K562 (cell line): ENCODE measurements around the gene TOX2. TPM values are rescaled to one million over a fixed set of nuclear protein-coding genes. Genes with fewer than 3 reads are reported as not detected.
A peak's percentile ranks its signal among the peaks of the same experiment; 100 is the strongest.

Experiments used
- ATAC-seq: fragments of 200-7000 bp; cut with Tn5 transposase; 3 replicates; pipeline ENCODE4 v1.9.1; 2020; ENCODE audit warnings: moderate library complexity
- BruUV-seq: library from RNA; stranded (reverse); fragments of 400-500 nt; replicated peaks from 2 replicates; lab custom pipeline; 2021; lab: Mats Ljungman, UMichigan
- CTCF ChIA-PET: fragments of 300-600 bp; formaldehyde crosslinking; extraction: SDS; loops from one replicate; lab custom pipeline; 2021; ENCODE audit warnings: low intra/inter-chr PET ratio; lab: Yijun Ruan, JAX
- POLR2A ChIA-PET: fragments of 300-600, 350-650 bp; sonication (Branson Sonifier 250); formaldehyde crosslinking; extraction: SDS; loops from one replicate; lab custom pipeline; 2021; ENCODE audit warnings: antibody characterized with exemption, inconsistent platforms; lab: Yijun Ruan, JAX
- DNase-seq, 4 experiments: peaks; one replicate each; pipeline versions ENCODE4 v3.0.0 to v3.0.0-alpha.2; 2011 to 2018; ENCODE audit warnings: low spot score in 3 of 4, mixed read lengths in 3 of 4; ENCODE audit errors: extremely low read depth in 1 of 4
- FAIRE-seq: peaks from 2 replicates; lab custom pipeline; 2011; peaks lifted over from hg19 to GRCh38; lab: Jason Lieb, UNC
- H2AFZ ChIP-seq: 2 replicates; pipeline ENCODE4 v1.6.0; 2011; ENCODE audit warnings: low read depth, low read length, control low read depth, inconsistent platforms
- H3K27ac ChIP-seq: fragments of 200-600 bp; 3 replicates; pipeline ENCODE4 v1.8.0; 2011; ENCODE audit warnings: low read depth, mild to moderate bottlenecking, control low read depth, inconsistent platforms, low read length, moderate library complexity, mixed read lengths; ENCODE audit errors: extremely low read depth
- H3K27me3 ChIP-seq, 2 experiments: fragments of 300-600 bp in 1 of 2; 2 replicates in 1 of 2; 3 replicates in 1 of 2; pipeline versions ENCODE4 v1.6.0 to v1.8.0; 2011; ENCODE audit warnings: inconsistent platforms in 2 of 2, low read length in 2 of 2, mild to moderate bottlenecking in 1 of 2, mixed read lengths in 1 of 2, moderate library complexity in 1 of 2; ENCODE audit not compliant: control insufficient read depth in 2 of 2, insufficient read depth in 2 of 2
- H3K36me3 ChIP-seq: fragments of 300-600 bp; 3 replicates; pipeline ENCODE4 v1.8.0; 2011; ENCODE audit warnings: mild to moderate bottlenecking, low read length, inconsistent platforms; ENCODE audit not compliant: control insufficient read depth, insufficient read depth
- H3K4me1 ChIP-seq, 2 experiments: fragments of 200-600 bp in 1 of 2; replicated peaks in 1 of 2; 2 replicates in 1 of 2; 3 replicates in 1 of 2; pipeline versions ENCODE4 v1.5.1 to v1.8.0; 2011; ENCODE audit warnings: inconsistent platforms in 2 of 2, low read length in 2 of 2, mild to moderate bottlenecking in 1 of 2, mixed read lengths in 1 of 2, moderate library complexity in 1 of 2; ENCODE audit not compliant: control insufficient read depth in 2 of 2, insufficient read depth in 2 of 2
- H3K4me2 ChIP-seq: 2 replicates; pipeline ENCODE4 v1.6.1; 2011; ENCODE audit warnings: low read length, control low read depth, inconsistent platforms, mixed read lengths; ENCODE audit not compliant: insufficient read depth
- H3K4me3 ChIP-seq: fragments of 200-600 bp; sonication (generic), shearing (Covaris generic); 2 replicates; pipeline ENCODE4 v1.5.1; 2016; ENCODE audit warnings: control low read depth, inconsistent platforms
- H3K79me2 ChIP-seq: fragments of 200-600 bp; 3 replicates; pipeline ENCODE4 v1.8.0; 2011; ENCODE audit warnings: low read length, inconsistent platforms; ENCODE audit not compliant: control insufficient read depth, insufficient read depth
- H3K9ac ChIP-seq, 2 experiments: 2 replicates each; pipeline versions ENCODE4 v1.6.0 to v1.6.1; 2011; ENCODE audit warnings: low read depth in 2 of 2, low read length in 2 of 2, control low read depth in 1 of 2, inconsistent platforms in 1 of 2, mild to moderate bottlenecking in 1 of 2, mixed read lengths in 1 of 2; ENCODE audit not compliant: insufficient read depth in 1 of 2
- H3K9me1 ChIP-seq: one replicate; pipeline ENCODE4 v1.6.0; 2011; ENCODE audit warnings: inconsistent platforms, mild to moderate bottlenecking, low read length, moderate library complexity; ENCODE audit not compliant: control insufficient read depth, insufficient read depth
- H3K9me3 ChIP-seq: replicated peaks from 2 replicates; pipeline ENCODE4 v1.5.1; 2011; ENCODE audit warnings: low read depth, low read length, inconsistent platforms; ENCODE audit not compliant: control insufficient read depth, insufficient read depth
- H4K20me1 ChIP-seq: replicated peaks from 2 replicates; pipeline ENCODE4 v1.6.1; 2011; ENCODE audit warnings: low read length, inconsistent platforms, mixed read lengths; ENCODE audit not compliant: control insufficient read depth, insufficient read depth
- ATF3 ChIP-seq, 2 experiments: fragments of 450-650 bp in 1 of 2; sonication (generic) in 1 of 2; formaldehyde crosslinking in 1 of 2; IDR thresholded peaks in 1 of 2; conservative IDR thresholded peaks in 1 of 2; 2 replicates each; pipeline versions ENCODE4 v1.6.1 to v1.8.1; 2016 to 2023; ENCODE audit warnings: mild to moderate bottlenecking in 2 of 2, moderate library complexity in 2 of 2, inconsistent platforms in 1 of 2, missing genetic modification reagents in 1 of 2
- CREM ChIP-seq: IDR thresholded peaks from 2 replicates; pipeline ENCODE4 v1.6.1; 2014; ENCODE audit warnings: antibody characterized with exemption, low read depth
- DIDO1 ChIP-seq: fragments of 450-650 bp; IDR thresholded peaks from 2 replicates; pipeline ENCODE4 v1.6.1; 2016; ENCODE audit warnings: low read depth, missing biosample characterization, missing genetic modification characterization
- GTF2F1 ChIP-seq: IDR thresholded peaks from 2 replicates; pipeline ENCODE4 v1.6.1; 2011; ENCODE audit warnings: low read depth, low read length, improper control_type of control experiment
- MCM3 ChIP-seq: fragments of 450-650 bp; IDR thresholded peaks from 2 replicates; pipeline ENCODE4 v1.6.1; 2016
- SP2 ChIP-seq: IDR thresholded peaks from 2 replicates; pipeline ENCODE4 v1.6.1; 2011; ENCODE audit warnings: mild to moderate bottlenecking, low read depth, low read length, moderate library complexity; ENCODE audit not compliant: poor library complexity, severe bottlenecking; ENCODE audit errors: extremely low read depth
- ZNF212 ChIP-seq: fragments of 450-650 bp; formaldehyde crosslinking; IDR thresholded peaks from 2 replicates; pipeline ENCODE4 v1.4.0; 2020; ENCODE audit warnings: mild to moderate bottlenecking
- ZNF764 ChIP-seq: fragments of 250-450 bp; sonication (Bioruptor Pico); IDR thresholded peaks from 2 replicates; pipeline ENCODE4 v1.4.0; 2020; ENCODE audit warnings: low read depth, mild to moderate bottlenecking, moderate library complexity
- WGBS: fragments of 100-300 bp; shearing (Covaris generic); methylation state at CpG from one replicate; pipeline ENCODE4 v1.1.6; 2016; ENCODE audit warnings: low coverage, mixed read lengths; ENCODE audit not compliant: insufficient coverage; ENCODE audit errors: missing lambda C conversion rate; 5-methylcytosine and 5-hydroxymethylcytosine counted together
- in situ Hi-C: fragments of 300-500 bp; cut with MboI; formaldehyde crosslinking; loops from 4 replicates; pipeline ENCODE4 v1.15.0; 2018; ENCODE audit warnings: inconsistent platforms, mixed read lengths
- intact Hi-C: fragments of 100-400 bp; cut with micrococcal nuclease; formaldehyde crosslinking; loops from 2 replicates; pipeline ENCODE4 v1.14.2; 2022
- polyA plus RNA-seq, 8 experiments: library from polyadenylated mRNA; depleted of rRNA in 4 of 8; stranded (reverse) in 5 of 8; unstranded in 3 of 8; fragments of >200 nt; fragmentation: Nextera tagmentation in 2 of 8; fragmentation: Illumina TruSeq in 1 of 8; extraction: Ambion mirVana in 2 of 8; extraction: Trizol in 1 of 8; gene quantifications; 2 replicates each; pipeline versions ENCODE4 v1.2.1 to v1.2.3, GENCODE V29; 2011 to 2014; ENCODE audit warnings: inconsistent platforms in 1 of 8, missing spikeins in 1 of 8
- total RNA-seq, 7 experiments: library from RNA; depleted of rRNA in 6 of 7; stranded (reverse); fragments of >200 nt in 6 of 7; fragmentation: Illumina TruSeq in 2 of 7; extraction: Trizol in 2 of 7; gene quantifications; 2 replicates each; pipeline versions ENCODE4 v1.2.1 to v1.2.3, GENCODE V29; 2011 to 2021; ENCODE audit warnings: low replicate concordance in 1 of 7

The TOX2 gene
- total and polyA plus RNA-seq, 9 of the 15 experiments (the other 6 are each of a cell fraction or from before 2014, with no cell fraction given): not detected

- H3K9me3 ChIP-seq: no peaks in the 10 kb centered on the region
- ATAC-seq (no peak), DNase-seq (no peak), FAIRE-seq (no peak)
- BruUV-seq: no TSS peak
- H4K20me1 ChIP-seq: no peaks in the 10 kb centered on the region
- TF ChIP-seq CREM (no peak), ATF3 (IDR thresholded peaks at IDR 0.05) (no peak), ATF3 (CRISPR knock-in tag; conservative IDR thresholded peaks at IDR 0.05) (no peak)
- H3K27me3 ChIP-seq: no peaks in the 10 kb centered on the region; a peak in 2 of 5 replicates
- no peak overlapping the region for H3K4me2 ChIP-seq
- intact Hi-C loops: no loop called here
- H3K36me3 ChIP-seq: no peaks in the 10 kb centered on the region
- ChIA-PET POLR2A (no interaction called here), CTCF (no interaction called here)
- H3K27ac ChIP-seq: no peak overlapping the region
- in situ Hi-C loops: no loop called here
- no peaks in the 10 kb centered on the region for H3K4me1 ChIP-seq
- no peak overlapping the region for H2AFZ ChIP-seq
- no peaks in the 10 kb centered on the region for H3K9me1 ChIP-seq
- no peaks in the 10 kb centered on the region for H3K79me2 ChIP-seq
- WGBS: 1% methylated on average over 5 of the region's 5 CpGs
- H3K4me3 ChIP-seq: no peak overlapping the region
- no peak overlapping the region for H3K9ac ChIP-seq
These were observed 192.0 kb downstream of the TOX2 start for GRCh38 chr20:44106615-44107014.

- BruUV-seq: no TSS peak
- Histone ChIP-seq H3K9me3 (no peaks in the 10 kb centered on the region), H4K20me1 (peaks cover 5% of the 10 kb centered on the region; the same call in 1 of the 2 replicates), H3K27ac (no peak overlapping the region), H3K9ac (no peak overlapping the region), H3K4me2 (no peak overlapping the region), H3K4me1 (no peaks in the 10 kb centered on the region; a peak in 1 of 5 replicates), H3K4me3 (no peak overlapping the region), H3K9me1 (no peaks in the 10 kb centered on the region), H3K36me3 (no peaks in the 10 kb centered on the region), H3K27me3 (peaks cover 10 to 28% of the 10 kb centered on the region in 2 experiments; a peak in 4 of 5 replicates), H3K79me2 (no peaks in the 10 kb centered on the region), H2AFZ (no peak overlapping the region)
- intact Hi-C loops: loop anchor here (10.0 kb wide), 1 partner anchor 355 kb away; no protein-coding TSS in a partner anchor
- peak; percentile 28 to 46 (median 38) for DNase-seq
- peak; percentile 44 for FAIRE-seq
- ATAC-seq: peak; percentile 83
- 0% methylated on average over 5 of the region's 5 CpGs for WGBS
- CTCF ChIA-PET: no interaction called here
- POLR2A ChIA-PET: interaction anchor here (0.7 kb wide), 1 partner anchor 106 kb away, joined by 3 read pairs; no protein-coding TSS in a partner anchor
- in situ Hi-C loops: no loop called here
- no peak for TF ChIP-seq SP2
- no peak for TF ChIP-seq DIDO1 (tag)
- TF ChIP-seq GTF2F1: no peak
- 0 out of 2 replicates have a peak, but pooled peaks have one; percentile 20 for TF ChIP-seq ZNF764 (CRISPR knock-in tag)
- TF ChIP-seq MCM3: no peak
- TF ChIP-seq ZNF212: no peak
These were observed 195.3 kb downstream of the TOX2 start for GRCh38 chr20:44109951-44110361.
